Central memory CD8-positive, alpha-beta T cell (primary cell): Measurements from ENCODE around the gene LRRC36.

Source experiments
- ATAC-seq: fragments of 150-1000 bp; cut with Tn5 transposase; replicated peaks from 2 replicates; pipeline ENCODE4 v1.10.0; 2022; ENCODE audit warnings: mild to moderate bottlenecking, moderate FRiP score, moderate number of reproducible peaks; ENCODE audit not compliant: poor library complexity, severe bottlenecking; ENCODE audit errors: extremely low read depth
- DNase-seq, 2 donors: peaks; one replicate each; pipeline ENCODE4 v3.0.0; 2021; ENCODE audit warnings: low spot score in 2 of 2
- H3K27ac Mint-ChIP-seq: one replicate; pipeline ENCODE4 v1.8.0; 2022; ENCODE audit warnings: low read depth, mild to moderate bottlenecking, moderate library complexity, mixed read lengths
- H3K27me3 Mint-ChIP-seq: one replicate; pipeline ENCODE4 v1.8.0; 2022; ENCODE audit warnings: mixed read lengths
- H3K36me3 Mint-ChIP-seq: one replicate; pipeline ENCODE4 v1.8.0; 2022; ENCODE audit warnings: mild to moderate bottlenecking, moderate library complexity, mixed read lengths; ENCODE audit not compliant: insufficient read depth
- H3K4me1 Mint-ChIP-seq: one replicate; pipeline ENCODE4 v1.8.0; 2022; ENCODE audit warnings: mixed read lengths
- H3K4me3 Mint-ChIP-seq: one replicate; pipeline ENCODE4 v1.8.0; 2022; ENCODE audit warnings: mild to moderate bottlenecking, moderate library complexity, mixed read lengths
- H3K9me3 Mint-ChIP-seq: one replicate; pipeline ENCODE4 v1.8.0; 2022; ENCODE audit warnings: mixed read lengths

LRRC36 gene

DNA sequence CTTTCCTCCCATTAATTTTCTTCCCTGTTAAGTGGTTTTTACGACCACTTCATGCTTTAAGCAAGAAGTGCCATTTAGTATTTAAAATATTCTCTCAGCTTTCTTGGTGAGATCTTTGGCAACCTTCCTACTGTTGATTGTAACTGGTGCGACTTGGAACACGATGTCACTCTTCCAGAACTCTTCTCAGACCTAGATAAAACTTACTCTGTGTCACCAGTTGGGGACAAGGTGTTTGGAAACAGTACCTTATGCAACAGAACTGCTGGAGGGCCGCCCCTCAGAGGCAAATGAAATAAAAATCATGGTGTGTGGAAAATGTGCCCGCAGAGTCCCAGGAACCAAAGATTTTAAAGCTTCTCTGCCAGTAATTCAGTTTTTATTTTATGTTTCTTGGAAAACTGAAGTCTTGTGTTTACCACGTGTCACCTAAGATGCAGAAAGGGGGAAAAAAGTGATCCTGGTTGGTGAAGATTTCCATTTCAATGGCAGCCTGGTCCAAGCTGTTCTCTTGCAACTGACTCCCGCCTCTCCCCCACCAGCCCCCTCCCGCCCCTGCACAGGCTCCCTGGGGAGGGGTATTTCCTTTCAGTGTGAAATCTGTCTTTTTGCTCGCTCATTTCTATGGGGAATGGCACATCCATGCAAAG, 97.1 kb downstream of the LRRC36 start:
- Mint-ChIP-seq H3K36me3 (no peaks in the 10 kb centered on the region), H3K9me3 (no peaks in the 10 kb centered on the region), H3K4me3 (no peak overlapping the region), H3K4me1 (no peaks in the 10 kb centered on the region), H3K27me3 (peaks cover 57% of the 10 kb centered on the region), H3K27ac (no peak overlapping the region)
- ATAC-seq (no peak), DNase-seq (no peak)

DNA sequence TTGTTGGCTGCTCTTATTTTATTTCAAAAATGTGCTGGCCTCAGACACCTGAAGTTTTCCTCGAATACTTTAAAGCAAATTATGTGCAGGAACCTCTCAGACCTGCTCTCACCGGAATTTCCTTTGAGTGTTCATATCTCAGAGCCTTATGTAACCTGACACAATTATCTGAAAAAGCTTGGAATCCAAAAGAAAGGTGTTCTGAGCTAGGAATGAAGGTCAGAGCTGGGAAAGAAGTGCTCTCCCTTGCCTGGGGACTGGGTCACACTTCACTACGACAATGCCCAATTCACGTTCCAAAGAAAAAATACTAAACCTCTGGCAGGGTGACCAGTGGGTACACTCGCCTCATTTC, 97.6 kb downstream of the LRRC36 start:
- Mint-ChIP-seq H3K4me3 (no peak overlapping the region), H3K27ac (no peak overlapping the region), H3K4me1 (no peaks in the 10 kb centered on the region), H3K27me3 (peaks cover 62% of the 10 kb centered on the region), H3K9me3 (no peaks in the 10 kb centered on the region), H3K36me3 (no peaks in the 10 kb centered on the region)
- no peak for ATAC-seq
- no peak for DNase-seq

DNA sequence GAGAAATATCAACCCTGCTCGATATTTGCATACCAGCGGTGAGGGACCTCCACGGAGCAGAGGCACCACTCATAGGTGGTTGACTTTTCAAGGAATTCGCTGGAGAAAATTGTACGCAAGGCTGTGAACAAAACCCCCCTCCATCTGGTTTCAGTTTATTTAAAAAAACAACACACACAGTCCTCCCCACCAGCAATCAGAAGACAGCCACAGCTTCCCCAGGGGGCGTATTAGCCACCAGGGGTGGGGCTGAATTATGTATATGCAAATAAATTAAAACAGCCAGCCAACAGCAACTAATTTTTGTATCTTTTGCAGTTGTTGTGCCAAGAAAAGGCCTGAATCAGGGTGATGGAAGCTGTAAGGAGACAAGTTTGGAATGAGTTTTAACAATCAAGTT, 98.4 kb downstream of the LRRC36 start:
- H3K9me3 Mint-ChIP-seq = no peaks in the 10 kb centered on the region
- H3K27me3 Mint-ChIP-seq = peaks cover 70% of the 10 kb centered on the region
- H3K36me3 Mint-ChIP-seq = peaks cover 2% of the 10 kb centered on the region
- no peak overlapping the region for H3K4me3 Mint-ChIP-seq
- ATAC-seq (no peak), DNase-seq (no peak)
- no peaks in the 10 kb centered on the region for H3K4me1 Mint-ChIP-seq
- H3K27ac Mint-ChIP-seq = no peak overlapping the region

DNA sequence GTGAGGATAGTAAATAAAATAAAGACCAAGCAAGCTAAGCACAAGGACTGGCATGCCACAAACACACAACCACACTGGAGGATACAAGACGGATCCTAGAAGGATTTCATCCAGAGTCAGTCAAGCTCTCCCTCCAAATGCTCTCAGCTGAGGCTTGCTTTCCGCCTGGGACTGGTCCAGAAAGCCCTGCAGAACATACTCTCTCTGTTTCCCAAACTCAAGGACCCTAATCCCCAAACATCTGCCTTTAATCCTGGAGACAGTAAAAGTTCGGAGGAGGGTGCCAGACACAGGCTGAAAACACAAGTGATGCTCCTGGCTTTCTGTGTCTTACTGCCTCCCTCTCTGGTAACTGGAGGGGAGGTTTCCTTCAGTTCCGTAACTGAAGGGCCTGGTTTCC, 99.0 kb downstream of the LRRC36 start:
- Mint-ChIP-seq H3K27ac (no peak overlapping the region), H3K9me3 (no peaks in the 10 kb centered on the region), H3K4me3 (no peak overlapping the region), H3K27me3 (peaks cover 75% of the 10 kb centered on the region), H3K4me1 (peaks cover 5% of the 10 kb centered on the region), H3K36me3 (peaks cover 2% of the 10 kb centered on the region)
- DNase-seq = no peak
- ATAC-seq = no peak

DNA sequence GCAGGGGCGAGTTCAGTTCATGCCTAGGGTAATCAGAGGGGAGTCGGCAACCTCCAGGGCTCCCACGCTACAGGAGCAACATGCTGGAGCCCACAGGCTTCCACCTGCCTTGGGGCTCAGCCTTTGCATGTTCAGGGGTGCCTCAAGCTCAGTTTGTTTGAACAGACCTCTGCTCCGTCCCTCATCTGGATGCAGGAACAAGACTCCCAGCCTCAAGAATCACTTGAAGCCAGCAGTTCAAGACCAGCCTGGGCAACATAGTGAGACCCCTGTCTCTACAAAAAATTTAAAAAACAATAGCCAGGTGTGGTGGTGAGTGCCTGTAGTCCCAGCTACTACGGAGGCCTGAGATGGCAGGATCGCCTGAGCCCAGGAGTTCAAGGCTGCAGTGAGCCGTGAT, 99.4 kb downstream of the LRRC36 start:
- DNase-seq = no peak

DNA sequence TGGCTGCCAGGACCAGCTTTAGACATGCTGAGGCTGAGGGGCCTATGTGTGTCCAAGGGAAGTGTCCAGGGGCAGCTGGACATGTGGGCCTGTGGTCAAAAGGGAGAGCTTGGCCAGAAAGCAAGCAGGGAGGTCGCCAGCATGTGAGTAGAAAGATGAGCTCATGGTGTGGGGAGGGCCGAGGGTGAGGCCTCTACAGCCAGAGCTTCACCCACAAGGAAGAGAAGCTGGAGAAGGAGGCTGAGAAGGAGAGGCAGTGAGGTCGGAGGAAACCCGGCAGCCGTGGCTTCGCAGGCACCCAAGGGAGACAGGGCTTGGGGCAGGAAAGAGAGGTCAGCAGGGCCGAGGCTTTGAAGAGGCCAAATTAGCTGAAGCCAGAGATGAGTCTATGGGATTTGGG, 100.3 kb downstream of the LRRC36 start:
- Mint-ChIP-seq H3K27me3 (peaks cover 76% of the 10 kb centered on the region), H3K36me3 (peaks cover 2% of the 10 kb centered on the region), H3K4me1 (peaks cover 5% of the 10 kb centered on the region), H3K9me3 (no peaks in the 10 kb centered on the region), H3K4me3 (no peak overlapping the region), H3K27ac (no peak overlapping the region)
- DNase-seq (no peak), ATAC-seq (no peak)

More for the DNA sequence above, 99.4 kb downstream of the LRRC36 start:
- H3K27ac Mint-ChIP-seq = no peak overlapping the region
- H3K36me3 Mint-ChIP-seq = peaks cover 2% of the 10 kb centered on the region
- H3K4me3 Mint-ChIP-seq = no peak overlapping the region
- peaks cover 76% of the 10 kb centered on the region for H3K27me3 Mint-ChIP-seq
- H3K9me3 Mint-ChIP-seq = no peaks in the 10 kb centered on the region
- peaks cover 5% of the 10 kb centered on the region for H3K4me1 Mint-ChIP-seq
- ATAC-seq = no peak

DNA sequence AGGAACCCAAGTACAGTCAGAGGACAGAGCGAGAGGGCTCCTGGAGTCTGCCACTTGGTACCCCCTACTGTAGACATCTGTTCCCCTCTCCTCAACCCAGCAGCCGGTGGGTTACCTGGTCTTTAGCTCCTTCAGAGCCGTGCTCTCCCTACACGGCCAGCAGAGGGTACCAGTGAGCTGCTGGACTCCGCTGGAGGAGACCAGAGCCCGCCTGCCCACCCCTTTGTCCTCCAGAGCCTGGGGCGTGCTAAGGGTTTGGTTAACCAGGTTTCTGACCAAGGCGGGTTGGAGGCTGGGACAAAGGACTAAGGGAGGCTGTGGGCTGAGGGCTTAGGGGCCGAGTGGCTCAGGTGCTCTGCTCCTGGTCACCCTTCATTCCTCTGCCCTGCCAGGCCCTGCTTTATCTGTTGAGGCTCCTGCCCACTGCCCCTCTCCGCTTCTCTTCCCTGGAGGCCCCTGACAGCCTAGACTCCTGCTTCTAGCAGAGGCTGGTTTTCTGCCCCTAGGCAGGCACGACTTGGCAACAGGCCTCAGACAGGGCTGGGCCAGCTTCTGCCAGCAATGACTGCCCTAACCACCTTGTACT, 101.6 kb downstream of the LRRC36 start:
- peak; percentile 46 for ATAC-seq
- peaks cover 66% of the 10 kb centered on the region for H3K27me3 Mint-ChIP-seq
- no peaks in the 10 kb centered on the region for H3K9me3 Mint-ChIP-seq
- H3K4me1 Mint-ChIP-seq = peaks cover 5% of the 10 kb centered on the region
- no peak overlapping the region for H3K27ac Mint-ChIP-seq
- H3K4me3 Mint-ChIP-seq = no peak overlapping the region
- H3K36me3 Mint-ChIP-seq = peaks cover 2% of the 10 kb centered on the region
- DNase-seq = peak; percentile 23 to 40

DNA sequence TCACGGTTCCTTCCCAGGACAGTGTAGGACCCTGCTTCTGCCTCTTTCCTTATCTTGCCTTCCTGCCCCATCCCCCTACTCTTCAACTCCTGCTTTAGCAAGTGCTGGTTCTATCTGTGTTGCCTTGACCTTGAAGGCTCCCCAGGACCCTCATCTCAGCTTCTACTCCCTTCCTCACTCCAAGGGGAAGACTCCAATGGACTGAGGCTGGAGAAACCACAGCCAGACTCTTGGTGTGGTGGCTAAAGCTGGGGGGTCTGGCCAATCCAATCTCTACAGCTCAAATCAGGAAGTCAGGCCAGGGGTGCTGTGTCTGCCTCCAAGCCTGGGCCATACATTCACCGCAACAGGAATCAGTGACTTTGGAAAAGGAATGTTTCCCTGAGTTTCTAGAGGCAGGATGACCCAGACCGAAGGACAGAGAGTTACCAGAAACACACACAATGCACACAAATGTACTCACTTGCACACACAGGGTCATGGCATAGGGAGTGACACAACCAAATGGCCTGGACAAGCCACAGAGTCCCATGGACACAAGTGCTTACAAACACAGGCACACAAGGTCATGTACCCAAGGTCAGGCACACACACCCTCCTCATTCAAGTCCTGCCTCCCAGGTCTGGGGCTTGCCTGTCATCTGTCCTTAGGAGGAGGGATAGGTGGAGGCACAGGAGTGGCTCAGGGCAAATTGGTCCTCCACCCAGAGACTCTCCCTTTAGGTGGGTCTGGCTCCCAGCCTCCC, 102.6 kb downstream of the LRRC36 start:
- Mint-ChIP-seq H3K27ac (no peak overlapping the region), H3K4me1 (peaks cover 5% of the 10 kb centered on the region), H3K4me3 (peak overlapping the region; percentile 83), H3K36me3 (peaks cover 2% of the 10 kb centered on the region), H3K27me3 (peaks cover 57% of the 10 kb centered on the region), H3K9me3 (no peaks in the 10 kb centered on the region)
- no peak for ATAC-seq
- no peak for DNase-seq

DNA sequence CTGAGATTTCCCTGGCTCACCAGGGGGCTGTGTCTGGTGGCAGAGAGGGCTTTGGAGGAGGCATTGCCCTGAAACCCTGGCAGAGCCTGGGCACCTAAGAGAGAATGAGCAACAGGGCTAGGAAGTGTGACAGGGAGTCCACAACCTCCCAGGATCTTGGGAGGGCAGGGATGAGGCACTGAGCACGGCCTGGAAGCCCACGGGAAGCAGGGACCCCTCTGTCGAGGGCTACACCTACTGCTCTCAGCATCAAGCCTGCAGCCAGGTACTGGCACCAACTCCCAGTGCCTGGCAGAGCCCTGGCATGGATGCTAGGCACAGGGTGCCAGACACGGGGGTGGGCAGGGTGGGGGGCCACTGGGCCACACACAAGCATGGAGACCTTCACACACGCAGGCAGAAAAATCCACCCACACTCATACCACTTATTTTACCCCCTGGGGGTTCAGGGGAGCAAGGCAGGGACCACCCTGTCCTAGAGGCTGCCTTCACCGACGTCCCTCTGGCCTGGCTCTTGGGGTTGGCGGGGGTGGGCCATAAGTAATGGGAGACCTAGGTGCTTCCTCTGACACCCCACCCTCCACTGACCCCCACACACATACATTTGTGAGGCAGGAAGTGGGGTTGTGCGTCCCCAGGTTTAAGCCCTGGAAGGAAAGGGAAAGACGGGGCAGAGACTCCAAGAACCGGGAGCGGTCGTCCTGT, 103.3 kb downstream of the LRRC36 start:
- H3K36me3 Mint-ChIP-seq = peaks cover 2% of the 10 kb centered on the region
- peaks cover 5% of the 10 kb centered on the region for H3K4me1 Mint-ChIP-seq
- DNase-seq (no peak), ATAC-seq (no peak)
- H3K27me3 Mint-ChIP-seq = peaks cover 54% of the 10 kb centered on the region
- no peaks in the 10 kb centered on the region for H3K9me3 Mint-ChIP-seq
- H3K27ac Mint-ChIP-seq = no peak overlapping the region
- peak overlapping the region; percentile 83 for H3K4me3 Mint-ChIP-seq

DNA sequence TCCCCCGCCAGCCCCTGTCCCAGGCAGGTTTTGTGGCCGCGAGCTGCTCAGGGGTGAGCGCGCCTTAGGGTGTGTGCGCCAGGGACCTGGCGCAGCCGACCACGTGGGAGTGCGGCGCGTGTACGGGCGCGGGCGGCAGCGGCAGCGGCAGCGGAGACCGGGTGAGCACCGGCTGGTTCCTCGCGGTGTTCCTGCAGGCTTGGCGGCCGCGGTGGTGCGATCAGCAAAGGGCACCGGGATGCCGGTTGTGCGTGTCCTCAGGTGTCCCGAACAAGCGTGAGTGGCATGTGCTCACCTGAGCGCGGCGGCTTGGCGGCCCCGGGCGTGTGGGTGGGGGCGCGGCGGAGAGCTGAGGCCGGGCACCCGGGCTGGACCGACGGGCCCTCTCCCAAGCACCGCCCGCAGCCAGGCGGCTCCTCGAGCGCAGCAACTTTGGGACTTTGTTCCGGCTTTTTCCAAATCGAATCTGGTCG, 103.9 kb downstream of the LRRC36 start:
- peak; percentile 53 for ATAC-seq
- Mint-ChIP-seq H3K36me3 (peaks cover 2% of the 10 kb centered on the region), H3K4me3 (peak overlapping the region; percentile 83), H3K9me3 (no peaks in the 10 kb centered on the region), H3K27me3 (peaks cover 48% of the 10 kb centered on the region), H3K27ac (no peak overlapping the region), H3K4me1 (peaks cover 5% of the 10 kb centered on the region)
- no peak for DNase-seq

DNA sequence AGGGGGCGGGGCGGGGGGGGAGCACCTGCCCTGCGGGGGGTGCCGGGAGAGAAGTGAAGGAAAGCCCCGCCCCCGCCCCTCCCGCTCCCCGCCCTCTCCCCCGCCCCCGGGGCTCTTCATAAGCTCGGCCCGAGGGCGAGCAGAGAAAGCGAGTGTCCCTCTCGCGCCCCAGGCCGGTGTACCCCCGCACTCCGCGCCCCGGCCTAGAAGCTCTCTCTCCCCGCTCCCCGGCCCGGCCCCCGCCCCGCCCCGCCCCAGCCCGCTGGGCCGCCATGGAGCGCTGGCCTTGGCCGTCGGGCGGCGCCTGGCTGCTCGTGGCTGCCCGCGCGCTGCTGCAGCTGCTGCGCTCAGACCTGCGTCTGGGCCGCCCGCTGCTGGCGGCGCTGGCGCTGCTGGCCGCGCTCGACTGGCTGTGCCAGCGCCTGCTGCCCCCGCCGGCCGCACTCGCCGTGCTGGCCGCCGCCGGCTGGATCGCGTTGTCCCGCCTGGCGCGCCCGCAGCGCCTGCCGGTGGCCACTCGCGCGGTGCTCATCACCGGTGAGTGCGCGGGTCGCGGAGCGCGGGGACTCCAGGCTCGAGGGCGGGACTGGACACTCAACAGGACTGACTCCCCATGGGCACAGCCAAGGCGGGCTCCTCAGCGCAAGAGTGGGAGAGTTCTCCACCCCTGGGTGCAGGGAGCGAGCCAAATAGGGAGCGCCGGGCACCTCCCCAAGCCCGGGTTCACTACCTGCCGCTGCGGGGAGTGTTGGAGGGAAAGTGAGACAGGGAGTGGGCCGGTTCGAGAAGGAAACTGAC, 104.6 kb downstream of the LRRC36 start, which contains the start of gene HSD11B2:
Gene HSD11B2 (plus strand): TSS at position 145 of the 798 bp plus-strand sequence. CDS start 128 bp downstream, at position 273.
- Mint-ChIP-seq H3K4me1 (peaks cover 5% of the 10 kb centered on the region), H3K36me3 (peaks cover 2% of the 10 kb centered on the region), H3K9me3 (no peaks in the 10 kb centered on the region), H3K4me3 (peak within 1 kb of the TSS; percentile 83), H3K27ac (no peak within 1 kb of the TSS), H3K27me3 (peaks cover 44% of the 10 kb centered on the region)
- ATAC-seq (no peak), DNase-seq (no peak)
